Neutrophil (primary cell): ENCODE results near the gene MIEF2.
"Not testable (repeated sequence)": the region's sequence is repeated elsewhere in the genome, so short reads cannot be mapped to it uniquely, and the experiment has no call there.

ENCODE experiments used
- H3K27ac ChIP-seq: fragments of 200-600 bp; sonication (generic); 2 replicates; pipeline ENCODE4 v1.5.1; 2016; ENCODE audit warnings: mild to moderate bottlenecking, moderate library complexity
- H3K27me3 ChIP-seq: fragments of 200-600 bp; sonication (generic); 2 replicates; pipeline ENCODE4 v1.6.0; 2016; ENCODE audit warnings: mild to moderate bottlenecking
- H3K36me3 ChIP-seq: fragments of 200-600 bp; sonication (generic); 2 replicates; pipeline ENCODE4 v1.5.1; 2017
- H3K4me1 ChIP-seq, 2 experiments: fragments of 200-600 bp in 1 of 2; sonication (generic) in 1 of 2; 1 replicate in 1 of 2; 2 replicates in 1 of 2; pipeline versions ENCODE4 v1.5.1 to v1.6.1; 2013 to 2016; ENCODE audit warnings: low read depth in 1 of 2, low read length in 1 of 2, mild to moderate bottlenecking in 1 of 2, moderate library complexity in 1 of 2; ENCODE audit not compliant: control insufficient read depth in 1 of 2, insufficient read depth in 1 of 2
- H3K4me3 ChIP-seq, 2 experiments: fragments of 200-600 bp in 1 of 2; sonication (generic) in 1 of 2; 1 replicate in 1 of 2; 2 replicates in 1 of 2; pipeline ENCODE4 v1.5.1; 2013 to 2016; ENCODE audit warnings: low read depth in 1 of 2, low read length in 1 of 2, mild to moderate bottlenecking in 1 of 2, moderate library complexity in 1 of 2
- H3K9me3 ChIP-seq: fragments of 200-600 bp; sonication (generic); 2 replicates; pipeline ENCODE4 v1.5.1; 2016
- CTCF ChIP-seq: fragments of 200-600 bp; sonication (generic); IDR thresholded peaks from 2 replicates; pipeline ENCODE4 v1.5.1; 2016; ENCODE audit warnings: antibody characterized with exemption

Gene MIEF2

GRCh38 chr17:18260332-18261145 is at the start of gene MIEF2:
TSS of gene MIEF2 (plus strand) at chr17:18260662. CDS start at chr17:18262721, 2,059 bp downstream.
- TF ChIP-seq CTCF, result peak; percentile 52
- peak within 1 kb of the TSS; percentile 76 to 98 for H3K4me3 ChIP-seq
- H3K9me3 ChIP-seq, result no peaks in the 10 kb centered on the region
- H3K27me3 ChIP-seq, result no peaks in the 10 kb centered on the region
- H3K27ac ChIP-seq, result peak within 1 kb of the TSS; percentile 92
- H3K4me1 ChIP-seq, result peaks cover 48 to 49% of the 10 kb centered on the region in 2 experiments
- peaks cover 39% of the 10 kb centered on the region for H3K36me3 ChIP-seq

- no peaks in the 10 kb centered on the region for H3K27me3 ChIP-seq
- peaks cover 25% of the 10 kb centered on the region for H3K36me3 ChIP-seq
- no peak for TF ChIP-seq CTCF
- H3K4me1 ChIP-seq, result no peaks in the 10 kb centered on the region
- H3K27ac ChIP-seq, result no peak overlapping the region
- H3K9me3 ChIP-seq, result no peaks in the 10 kb centered on the region
- no peak overlapping the region for H3K4me3 ChIP-seq
Observed at GRCh38 chr17:18213666-18214270, 46.7 kb upstream of the MIEF2 start.

GRCh38 chr17:18216906-18217305 is 43.6 kb upstream of the MIEF2 start:
- H3K27me3 ChIP-seq, H3K27ac ChIP-seq: not testable (repeated sequence)

GRCh38 chr17:18217412-18218015 is 42.9 kb upstream of the MIEF2 start:
- no peak overlapping the region for H3K4me3 ChIP-seq
- peak; percentile 87 for TF ChIP-seq CTCF
- no peaks in the 10 kb centered on the region for H3K9me3 ChIP-seq

More at GRCh38 chr17:18216906-18217305, 43.6 kb upstream of the MIEF2 start:
- H3K36me3 ChIP-seq, H3K4me3 ChIP-seq, H3K4me1 ChIP-seq, H3K9me3 ChIP-seq: not testable (repeated sequence)

GRCh38 chr17:18218756-18219415 is 41.6 kb upstream of the MIEF2 start:
- no peak for TF ChIP-seq CTCF
- Histone ChIP-seq H3K9me3 (no peaks in the 10 kb centered on the region), H3K36me3 (no peaks in the 10 kb centered on the region), H3K4me3 (no peak overlapping the region), H3K4me1 (no peaks in the 10 kb centered on the region), H3K27ac (no peak overlapping the region), H3K27me3 (no peaks in the 10 kb centered on the region)

More at GRCh38 chr17:18217412-18218015, 42.9 kb upstream of the MIEF2 start:
- no peak overlapping the region for H3K27ac ChIP-seq
- no peaks in the 10 kb centered on the region for H3K4me1 ChIP-seq
- no peaks in the 10 kb centered on the region for H3K27me3 ChIP-seq
- H3K36me3 ChIP-seq, result no peaks in the 10 kb centered on the region
